Measurements from ENCODE around the gene AGBL2. TPM values are rescaled to one million over a fixed set of nuclear protein-coding genes. Genes with fewer than 3 reads are reported as not detected.

Gene AGBL2
- total and polyA plus RNA-seq, 2 of the 8 experiments (the other 6 are each of a cell fraction or from before 2014, with no cell fraction given): 2.1 to 6.5 TPM

GRCh38 chr11:47611348-47611794 lies 103.8 kb downstream of the AGBL2 start:
- Histone ChIP-seq H2AK5ac (ENCODE audit: low read depth, low read length) (no peak overlapping the region), H2BK12ac (ENCODE audit: low read depth, low read length) (no peak overlapping the region)
- WGBS, 2 experiments (ENCODE audit: extremely low coverage in 1 of 2, insufficient coverage in 1 of 2, insufficient read length in 1 of 2, insufficient replicate concordance in 2 of 2, low coverage in 1 of 2, low lambda C conversion rate in 2 of 2, missing lambda C conversion rate in 1 of 2): 92% methylated on average over 6 of the region's 6 CpGs; no CpG with 5 or more reads in 1 of the 2 experiments
- TF ChIP-seq KDM5A (IDR thresholded peaks at IDR 0.05; ENCODE audit: low read length) (no peak), KDM4A (IDR thresholded peaks at IDR 0.05; ENCODE audit: low read depth, low read length, severe bottlenecking) (no peak), PHF8 (conservative IDR thresholded peaks at IDR 0.05; ENCODE audit: low read depth, low read length) (no peak), GTF2F1 (IDR thresholded peaks at IDR 0.05; ENCODE audit: borderline replicate concordance, low read depth, low read length) (no peak), SIRT6 (IDR thresholded peaks at IDR 0.05; ENCODE audit: low read length) (no peak), RBBP5 (IDR thresholded peaks at IDR 0.05; ENCODE audit: borderline replicate concordance, low read depth, low read length) (no peak), TBP (IDR thresholded peaks at IDR 0.05; ENCODE audit: low read depth, low read length) (no peak), BACH1 (IDR thresholded peaks at IDR 0.05; ENCODE audit: low read length) (no peak), EGR1 (IDR thresholded peaks at IDR 0.05; ENCODE audit: borderline replicate concordance, low read depth, low read length) (no peak), JUN (IDR thresholded peaks at IDR 0.05; ENCODE audit: low read depth, low read length) (no peak), SAP30 (IDR thresholded peaks at IDR 0.05; ENCODE audit: insufficient read depth, insufficient replicate concordance, low read length) (no peak), FOSL1 (IDR thresholded peaks at IDR 0.05; ENCODE audit: insufficient read depth, low read depth, low read length) (no peak), HDAC6 (IDR thresholded peaks at IDR 0.05; ENCODE audit: low read depth, low read length) (no peak), TEAD4 (IDR thresholded peaks at IDR 0.05; ENCODE audit: low read depth, low read length) (no peak), RXRA (IDR thresholded peaks at IDR 0.05; ENCODE audit: insufficient read depth, low read depth, low read length) (no peak)

More at GRCh38 chr11:47611348-47611794, 103.8 kb downstream of the AGBL2 start:
- Histone ChIP-seq H2BK120ac (replicated peaks; ENCODE audit: low read depth, low read length) (no peak overlapping the region), H3K18ac (ENCODE audit: extremely low read depth, low read length) (no peak overlapping the region), H3K56ac (replicated peaks; ENCODE audit: insufficient read length, low read depth, low read length) (no peak overlapping the region), H2BK5ac (ENCODE audit: low read depth, low read length) (no peak overlapping the region), H3K4ac (replicated peaks; ENCODE audit: insufficient read length, low read depth, low read length) (no peak overlapping the region), H3K4me1 (replicated peaks in 1 of 4; ENCODE audit: control insufficient read depth in 3 of 4, insufficient read depth in 4 of 4, low read length in 3 of 4) (no peaks in the 10 kb centered on the region; a peak in 1 of 7 replicates), H3K9me3 (ENCODE audit: insufficient read depth in 2 of 2, low read depth in 1 of 2, low read length in 1 of 2) (no peaks in the 10 kb centered on the region), H2AFZ (ENCODE audit: low read length) (no peak overlapping the region), H3K4me2 (ENCODE audit: insufficient read depth in 1 of 2, low read depth in 2 of 2, low read length in 2 of 2) (no peak overlapping the region), H3K4me3 (ENCODE audit: extremely low read depth in 1 of 4, insufficient read depth in 2 of 4, low read depth in 3 of 4, low read length in 4 of 4) (no peak overlapping the region), H3K23me2 (ENCODE audit: low read depth, low read length) (no peaks in the 10 kb centered on the region), H3K14ac (ENCODE audit: insufficient read length) (no peak overlapping the region), H4K5ac (ENCODE audit: insufficient read length, low read depth, low read length) (no peak overlapping the region), H3K79me2 (ENCODE audit: control insufficient read depth in 1 of 2, insufficient read depth in 2 of 2, low read length in 2 of 2) (no peaks in the 10 kb centered on the region), H4K20me1 (replicated peaks in 1 of 2; ENCODE audit: control insufficient read depth in 1 of 2, insufficient read depth in 2 of 2, low read length in 2 of 2) (no peaks in the 10 kb centered on the region), H3K36me3 (ENCODE audit: control insufficient read depth in 2 of 4, insufficient read depth in 4 of 4, low read length in 3 of 4) (no peaks in the 10 kb centered on the region; a peak in 1 of 8 replicates), H3K79me1 (ENCODE audit: low read depth, low read length) (no peaks in the 10 kb centered on the region), H3K9ac (replicated peaks in 1 of 4; ENCODE audit: extremely low read depth in 1 of 4, low read depth in 3 of 4, low read length in 3 of 4) (no peak overlapping the region), H4K8ac (ENCODE audit: extremely low read depth, insufficient read depth, low read length) (no peak overlapping the region), H4K91ac (replicated peaks; ENCODE audit: insufficient read length, low read length) (no peak overlapping the region), H3K27ac (ENCODE audit: low read depth, low read length) (no peak overlapping the region), H3K27me3 (replicated peaks in 1 of 4; ENCODE audit: control insufficient read depth in 3 of 4, extremely low read depth in 1 of 4, insufficient read depth in 3 of 4, low read length in 3 of 4) (no peaks in the 10 kb centered on the region), H2BK20ac (ENCODE audit: low read length) (no peak overlapping the region), H2BK15ac (ENCODE audit: low read length) (no peak overlapping the region), H3K23ac (ENCODE audit: insufficient read length) (no peak overlapping the region)
- ChIA-PET CTCF (ENCODE audit: partially characterized antibody) (interaction anchor here (1.3 to 1.4 kb wide), 2 partner anchors 9 to 26 kb away, joined by 4 read pairs; no protein-coding TSS in a partner anchor), POLR2A (ENCODE audit: partially characterized antibody) (interaction anchor here (0.6 to 1.9 kb wide), 6 partner anchors 8 to 33 kb away, joined by 3 to 8 read pairs (median 3); partner anchors contain the start of genes KBTBD4 and NDUFS3)
- no peak for DNase-seq (ENCODE audit: low read depth in 1 of 2, low spot score in 2 of 2)
- FAIRE-seq: no peak

Data from H1 (cell line).